ENCODE measurements around the gene MAP3K7.

Gene MAP3K7

GRCh38 chr6:90483116-90483839, 103.6 kb downstream of the MAP3K7 start:
- DNase-seq = no peak

- DNase-seq = no peak
Measured at GRCh38 chr6:90480666-90481065, 106.2 kb downstream of the MAP3K7 start.

DNA sequence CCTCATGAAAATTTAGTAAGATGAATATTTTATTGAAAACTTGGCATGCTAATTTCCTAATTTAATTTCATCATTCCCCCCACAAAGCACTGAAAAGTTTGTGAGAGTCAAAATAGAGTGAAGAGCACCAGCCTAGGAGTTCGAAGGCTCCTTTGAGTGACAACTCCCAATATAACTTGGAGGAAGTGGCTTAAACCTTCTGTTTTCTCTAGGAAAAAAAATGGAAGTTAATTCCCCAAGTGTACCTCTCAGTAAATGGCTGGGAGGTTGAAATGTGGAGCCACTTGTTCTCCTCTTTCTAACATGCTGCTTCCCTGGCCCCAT, 107.3 kb downstream of the MAP3K7 start:
- no peak for DNase-seq

DNA sequence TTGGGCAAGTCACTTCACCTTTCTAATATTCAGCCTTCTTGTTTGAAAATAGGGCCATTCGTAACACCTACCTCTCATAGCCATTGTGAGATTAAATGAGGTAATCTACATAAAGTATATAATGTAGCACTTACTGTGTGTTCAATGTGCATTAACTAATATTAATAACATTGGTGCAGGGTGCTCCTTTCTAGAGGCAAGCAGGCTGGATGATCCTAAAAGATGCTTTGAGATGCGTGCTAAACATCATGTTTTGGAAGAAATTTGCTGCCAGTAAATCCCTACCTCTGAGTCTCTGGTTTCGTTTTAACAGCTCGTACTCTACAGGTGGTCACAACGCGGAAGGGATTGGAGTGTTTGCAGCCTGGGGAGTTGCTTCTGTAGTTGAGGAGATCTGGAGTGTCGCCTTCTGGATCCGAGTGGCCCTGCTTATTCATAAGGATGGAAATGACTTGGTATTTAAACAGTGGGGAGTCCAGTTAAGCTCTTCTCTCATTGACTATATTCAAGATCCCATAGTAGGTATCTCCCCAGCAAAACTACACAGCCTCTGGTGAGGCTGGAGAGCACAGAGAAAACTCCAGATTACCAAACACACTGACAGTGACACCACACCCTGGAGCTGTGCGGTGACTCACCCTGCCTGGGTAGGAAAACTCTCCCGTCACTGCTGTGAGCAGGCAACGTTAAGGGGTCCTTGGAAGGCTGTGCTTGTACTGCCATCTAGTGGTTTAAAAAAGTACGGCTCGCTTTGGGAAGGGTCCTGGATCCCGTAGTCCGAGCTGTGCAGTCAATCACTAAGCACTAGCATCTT, 107.9 kb downstream of the MAP3K7 start:
- DNase-seq = peak; percentile 80

GRCh38 chr6:90478278-90478677, 108.6 kb downstream of the MAP3K7 start:
- no peak for DNase-seq

DNA sequence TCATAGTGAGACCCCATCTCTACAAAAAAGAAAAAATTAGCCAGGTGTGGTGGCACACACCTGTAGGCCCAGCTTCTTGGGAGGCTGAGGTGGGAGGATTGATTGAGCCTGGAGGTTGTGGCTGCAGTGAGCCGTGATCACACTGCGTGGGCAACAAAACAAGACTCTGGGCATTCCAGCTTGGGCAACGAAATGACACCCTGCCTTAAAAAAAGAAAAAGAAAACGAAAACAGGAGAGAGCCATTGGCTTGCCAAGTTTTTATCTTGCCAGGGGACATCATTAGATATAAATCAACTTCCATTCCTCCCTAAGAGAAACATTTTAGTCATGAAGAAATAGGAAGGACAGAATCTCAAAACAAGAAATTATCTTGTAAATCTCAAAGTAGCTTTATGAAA, 109.5 kb downstream of the MAP3K7 start:
- no peak for DNase-seq

DNA sequence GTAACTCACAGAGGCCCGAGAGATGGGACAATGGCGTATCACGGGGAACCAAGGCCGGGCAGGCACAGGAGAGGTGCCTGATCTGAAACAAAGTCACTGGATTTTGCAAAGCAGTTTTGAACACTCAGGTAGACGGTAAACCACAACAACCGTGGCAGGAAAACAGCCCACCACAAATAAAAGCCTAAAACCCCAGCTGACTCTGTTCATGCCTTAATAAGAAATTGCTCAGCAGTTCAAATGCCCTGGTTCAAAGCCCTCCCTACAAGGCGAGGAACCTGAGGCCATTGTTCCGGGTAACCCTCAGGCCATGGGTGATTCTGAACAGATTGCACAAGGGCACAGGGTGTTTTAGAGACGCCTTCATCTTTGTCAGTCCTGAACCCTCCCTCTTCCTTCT, 114.2 kb downstream of the MAP3K7 start:
- DNase-seq = no peak

- no peak for DNase-seq
Measured at GRCh38 chr6:90471263-90471662, 115.6 kb downstream of the MAP3K7 start.

DNA sequence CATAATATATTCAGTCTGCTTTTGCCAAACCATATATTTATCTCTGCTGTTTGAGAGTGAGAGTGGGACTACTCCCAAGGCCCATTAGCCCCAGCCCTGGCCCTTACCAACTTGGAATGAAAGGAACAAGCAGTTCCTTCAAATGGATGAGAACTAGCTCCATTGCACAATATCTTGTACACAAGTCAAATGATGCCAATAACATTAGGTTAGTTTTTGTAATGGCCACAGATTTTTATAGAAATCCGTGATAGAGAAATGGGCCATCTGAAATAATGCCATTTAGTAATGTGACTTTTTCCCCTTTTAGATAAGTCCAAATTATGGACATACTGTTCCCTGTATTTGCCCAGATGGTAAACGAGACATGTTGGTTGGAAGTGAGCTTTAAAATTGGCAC, 117.0 kb downstream of the MAP3K7 start:
- DNase-seq = no peak

- DNase-seq = no peak
Measured at GRCh38 chr6:90468859-90469258, 118.0 kb downstream of the MAP3K7 start.

DNA sequence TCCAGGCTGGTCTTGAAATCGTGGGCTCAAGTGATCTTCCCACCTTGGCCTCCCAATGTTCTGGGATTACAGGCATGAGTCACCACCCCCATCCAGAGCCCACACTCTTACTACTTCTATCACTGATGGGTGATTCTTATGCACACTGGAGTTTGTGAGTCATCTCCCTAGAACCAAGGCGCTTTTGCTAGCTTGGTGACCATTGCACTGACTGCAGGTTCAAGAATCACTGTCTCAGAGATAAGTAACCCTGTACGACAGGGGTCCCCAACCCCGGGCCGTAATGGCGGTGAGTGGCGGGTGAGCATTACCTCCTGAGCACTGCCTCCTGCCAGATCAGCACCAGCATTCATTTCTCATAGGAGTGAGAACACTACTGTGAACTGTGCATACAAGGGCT, 118.8 kb downstream of the MAP3K7 start:
- no peak for DNase-seq

GRCh38 chr6:90467546-90467945, 119.3 kb downstream of the MAP3K7 start:
- no peak for DNase-seq

DNA sequence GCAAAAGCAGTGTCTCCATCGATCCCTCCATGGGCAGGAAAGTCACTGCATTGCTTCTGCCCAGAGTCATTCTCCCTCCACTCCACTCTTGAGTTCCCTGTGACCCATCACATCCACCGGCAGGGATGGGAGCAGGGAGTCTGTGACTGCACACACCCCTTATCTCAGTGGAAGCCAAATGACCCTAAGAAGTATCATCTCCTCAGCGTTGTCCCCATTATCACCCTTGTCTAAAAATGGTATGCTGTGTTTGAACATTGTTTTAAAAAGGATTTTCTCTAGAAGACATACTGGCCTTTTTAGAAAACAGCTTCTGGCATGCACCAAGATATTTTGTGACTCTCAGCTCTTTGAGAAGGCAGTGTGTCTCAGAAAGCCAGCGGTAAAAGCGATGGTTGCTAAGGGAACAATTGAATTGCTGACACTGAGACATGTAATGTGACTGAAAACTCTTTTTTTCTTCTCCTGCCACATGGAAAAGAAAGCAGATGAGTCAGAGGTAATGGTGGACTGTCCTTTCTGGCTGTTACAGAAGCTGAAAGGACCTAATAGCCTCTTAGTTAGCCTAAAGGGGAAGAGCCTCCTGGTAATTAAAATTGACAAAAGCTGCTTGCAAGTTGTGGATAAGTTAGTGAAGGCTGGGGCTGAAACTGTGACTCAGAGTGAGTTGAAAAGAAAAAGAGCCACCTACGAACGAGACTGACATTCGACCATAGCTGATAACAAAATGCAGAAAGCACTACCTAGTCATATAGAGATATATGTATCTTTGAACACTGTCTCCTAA, 120.5 kb downstream of the MAP3K7 start:
- no peak for DNase-seq

GRCh38 chr6:90465686-90466085, 121.2 kb downstream of the MAP3K7 start:
- no peak for DNase-seq

DNA sequence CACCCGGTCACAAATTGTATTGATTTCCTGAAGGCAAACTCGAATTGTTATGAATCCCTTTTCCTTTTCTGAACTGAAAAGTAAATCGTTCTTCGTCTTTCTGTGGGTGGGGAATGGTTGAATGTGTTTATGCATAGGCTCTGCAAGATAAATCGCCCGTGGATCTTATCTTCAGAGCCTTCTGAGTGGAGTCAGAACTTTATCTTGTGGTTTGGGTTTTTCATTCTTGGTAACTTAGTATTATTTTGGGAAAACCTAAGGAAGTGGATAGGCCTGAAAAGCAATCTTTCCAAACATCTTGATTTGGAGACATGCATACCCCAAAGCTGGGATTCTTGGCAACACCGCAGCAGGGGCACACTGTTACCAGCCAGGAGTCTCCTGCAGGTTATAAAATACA, 122.4 kb downstream of the MAP3K7 start:
- DNase-seq = no peak

DNA sequence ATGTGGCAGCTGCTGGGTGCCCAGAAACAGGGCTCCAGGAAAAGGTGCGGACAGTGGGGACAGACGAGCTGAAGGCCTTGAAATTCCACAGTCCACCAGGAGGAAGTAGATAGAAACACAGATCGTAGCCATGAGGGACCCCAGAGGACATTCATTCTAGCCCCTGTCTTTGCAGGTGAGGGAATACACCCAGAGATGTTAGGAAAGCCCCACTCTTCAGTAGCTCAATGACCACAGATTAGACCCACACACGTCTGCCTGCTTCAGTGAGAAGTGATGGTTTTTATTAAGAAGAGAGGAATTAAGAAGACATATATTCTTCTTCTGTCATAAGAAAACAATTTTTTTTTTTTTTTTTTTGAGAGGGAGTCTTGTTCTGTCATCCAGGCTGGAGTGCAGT, 123.0 kb downstream of the MAP3K7 start:
- DNase-seq = no peak

Data from NCI-H2227 treated with DMSO at 0.1 percent for 48 hours (cell line).